ENCODE results near the gene HDAC9.

GRCh38 chr7:18558503-18558902 lies 63.0 kb downstream of the HDAC9 start:
- no peak for TF ChIP-seq POLR2A (IDR thresholded peaks at IDR 0.05; ENCODE audit: low read length)
- TF ChIP-seq GATA1 (IDR thresholded peaks at IDR 0.05; ENCODE audit: low read depth, low read length) = no peak

All from erythroblast (primary cell).